OCI-M2 (cell line): ENCODE measurements around the gene MTFR2.

Source experiments
- DNase-seq: peaks from one replicate; lab custom pipeline; 2025; ENCODE audit not compliant: unreplicated experiment; lab: John Stamatoyannopoulos, UW

Gene MTFR2

GRCh38 chr6:136189104-136189503 lies 61.0 kb downstream of the MTFR2 start:
- no peak for DNase-seq

DNA sequence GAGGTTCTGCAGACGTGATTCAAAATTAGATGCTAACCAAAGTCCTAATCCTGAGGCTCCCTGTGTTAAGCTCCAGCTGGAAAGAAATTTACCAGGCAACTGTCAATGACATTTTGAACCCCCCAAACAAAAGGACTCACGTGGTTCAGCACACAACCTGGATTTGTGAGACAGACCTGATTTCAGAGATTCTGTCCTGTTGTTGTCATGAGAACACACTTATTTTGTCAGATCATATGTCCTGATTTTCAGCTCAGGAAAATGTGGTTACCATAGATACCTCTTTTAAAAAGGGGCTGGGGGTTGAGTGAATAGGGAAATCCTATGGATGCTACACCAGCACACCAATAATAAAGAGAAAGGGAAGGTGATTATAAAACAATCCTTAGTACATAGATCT lies 61.6 kb downstream of the MTFR2 start:
- DNase-seq: no peak

- no peak for DNase-seq
These were observed 63.7 kb downstream of the MTFR2 start for GRCh38 chr6:136186363-136186762.

DNA sequence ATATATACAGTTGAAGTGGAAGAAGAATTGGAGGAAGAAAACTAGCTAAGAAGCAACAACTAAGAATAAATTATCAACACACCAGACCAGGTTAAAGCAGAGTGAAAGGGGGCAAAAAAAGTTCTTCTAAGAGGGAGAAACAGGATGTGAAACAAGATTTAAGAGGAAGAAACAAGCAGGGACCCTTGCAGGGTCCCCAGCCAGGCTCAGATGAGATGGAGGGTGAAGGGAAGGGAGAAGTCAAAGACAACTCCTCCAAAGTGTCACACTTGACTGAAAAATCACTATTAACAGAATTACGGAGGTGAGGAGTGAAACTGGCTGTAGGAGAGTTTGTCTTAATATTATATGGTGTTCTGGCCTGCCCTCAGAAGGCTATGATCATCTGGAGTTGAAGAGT lies 65.4 kb downstream of the MTFR2 start:
- DNase-seq: no peak

DNA sequence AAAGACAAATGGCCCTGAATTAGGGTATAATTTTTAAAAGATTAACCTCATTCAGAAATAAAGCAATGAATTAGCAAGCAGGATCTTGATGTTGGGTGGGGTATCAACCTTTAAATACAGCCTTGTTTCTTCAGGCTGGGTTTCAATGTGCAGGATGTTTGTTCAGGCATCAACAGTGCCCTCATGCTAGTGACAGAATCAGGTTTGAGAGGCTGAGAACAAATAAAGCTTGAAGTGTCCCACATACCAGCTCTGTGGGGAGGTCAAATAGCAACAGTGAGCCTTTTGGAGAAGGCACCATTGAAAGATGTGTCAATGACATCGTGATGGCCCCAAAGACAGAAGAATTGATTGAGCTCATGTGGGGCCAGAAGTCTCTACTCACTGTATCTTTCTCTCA lies 68.2 kb downstream of the MTFR2 start:
- DNase-seq: no peak

- no peak for DNase-seq
These were observed 68.6 kb downstream of the MTFR2 start for GRCh38 chr6:136181512-136181833.
